HG02943 (cell line): Measurements from ENCODE around the gene FRMD4A.
"Not testable (repeated sequence)": the region's sequence is repeated elsewhere in the genome, so short reads cannot be mapped to it uniquely, and the experiment has no call there.

ENCODE experiments used
- ATAC-seq: cut with Tn5 transposase; IDR thresholded peaks from one replicate; pipeline ENCODE4 v1.9.1; 2021; ENCODE audit warnings: mild to moderate bottlenecking, low read depth, moderate library complexity; ENCODE audit not compliant: unreplicated experiment

FRMD4A gene

GRCh38 chr10:13899941-13900340 is 430.8 kb downstream of the FRMD4A start:
- no peak for ATAC-seq

- not testable (repeated sequence) for ATAC-seq
These were observed 434.6 kb downstream of the FRMD4A start for GRCh38 chr10:13896146-13896545.

GRCh38 chr10:13894412-13895093 is 436.2 kb downstream of the FRMD4A start:
- no peak for ATAC-seq

- no peak for ATAC-seq
These were observed 436.8 kb downstream of the FRMD4A start for GRCh38 chr10:13893926-13894325.

GRCh38 chr10:13892871-13893270 is 437.9 kb downstream of the FRMD4A start:
- no peak for ATAC-seq

- ATAC-seq: no peak
These were observed 438.7 kb downstream of the FRMD4A start for GRCh38 chr10:13892001-13892491.

- ATAC-seq: no peak
These were observed 439.4 kb downstream of the FRMD4A start for GRCh38 chr10:13891128-13892000.

GRCh38 chr10:13890233-13891127 is 440.2 kb downstream of the FRMD4A start:
- ATAC-seq: no peak

GRCh38 chr10:13887761-13888160 is 443.0 kb downstream of the FRMD4A start:
- ATAC-seq: no peak

- ATAC-seq: no peak
These were observed 445.3 kb downstream of the FRMD4A start for GRCh38 chr10:13885238-13885990.

GRCh38 chr10:13883636-13884444 is 446.9 kb downstream of the FRMD4A start:
- ATAC-seq: no peak

- no peak for ATAC-seq
These were observed 448.5 kb downstream of the FRMD4A start for GRCh38 chr10:13882119-13882711.

- no peak for ATAC-seq
These were observed 450.0 kb downstream of the FRMD4A start for GRCh38 chr10:13880760-13881159.

GRCh38 chr10:13877154-13877909 is 453.4 kb downstream of the FRMD4A start:
- no peak for ATAC-seq

- no peak for ATAC-seq
These were observed 457.5 kb downstream of the FRMD4A start for GRCh38 chr10:13873196-13873595.

GRCh38 chr10:13872411-13872810 is 458.3 kb downstream of the FRMD4A start:
- no peak for ATAC-seq

- no peak for ATAC-seq
These were observed 458.9 kb downstream of the FRMD4A start for GRCh38 chr10:13871776-13872175.

GRCh38 chr10:13871011-13871410 is 459.7 kb downstream of the FRMD4A start:
- no peak for ATAC-seq
